Adrenal gland (tissue), 5 donors: ENCODE results near the gene LRRC28.
A peak's percentile ranks its signal among the peaks of the same experiment; 100 is the strongest.

ENCODE experiments used
- POLR2A ChIP-seq, 2 donors: fragments of 450-650 bp; IDR thresholded peaks; one replicate each; pipeline ENCODE4 v1.6.1; 2017; ENCODE audit warnings: antibody characterized with exemption in 2 of 2, mild to moderate bottlenecking in 2 of 2, moderate library complexity in 1 of 2
- TF ChIP-seq, protein P1 (sequence below), 6 experiments: fragments of 450-650 bp in 4 of 6; fragments of 200-600 bp in 2 of 6; sonication (generic) in 1 of 6; IDR thresholded peaks; 1 replicate in 5 of 6; 2 replicates in 1 of 6; pipeline versions ENCODE4 v1.5.1 to v1.8.0; 2016 to 2021; ENCODE audit warnings: antibody characterized with exemption in 6 of 6, mild to moderate bottlenecking in 2 of 6, moderate library complexity in 1 of 6
- donor health status: DM: no; HTN: no; CAD: no.

DNA sequence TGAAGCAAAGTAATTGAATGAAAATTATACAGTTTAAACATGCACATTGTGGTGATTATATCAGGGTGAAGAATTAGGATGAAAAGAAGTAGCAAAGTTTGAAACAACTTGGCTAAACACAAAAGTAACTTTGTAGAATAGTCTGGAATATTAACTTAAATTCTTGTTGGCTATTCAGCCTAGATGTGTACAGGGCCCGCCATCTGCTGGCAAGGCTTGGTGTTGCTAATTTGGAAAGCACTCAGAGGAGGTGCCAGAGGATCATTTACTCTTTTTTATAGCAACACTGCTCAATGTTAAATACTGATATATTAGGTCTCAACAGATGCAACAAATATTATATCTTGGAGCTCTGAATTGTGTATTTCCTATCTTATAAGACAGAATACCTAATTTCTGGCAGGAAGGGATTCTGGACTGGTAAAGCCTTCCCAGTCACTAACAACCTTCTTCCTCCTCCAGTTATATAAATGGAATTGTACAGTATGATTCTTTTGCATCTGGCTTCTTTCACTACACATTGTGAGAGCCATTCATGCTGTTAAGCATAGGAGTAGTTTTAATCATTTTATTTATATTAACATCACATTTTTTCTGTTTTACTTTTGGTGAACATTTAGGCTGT, 38.0 kb upstream of the LRRC28 start:
- TF ChIP-seq POLR2A (IDR thresholded peaks at IDR 0.05), result no peak
- TF ChIP-seq, protein P1, sequence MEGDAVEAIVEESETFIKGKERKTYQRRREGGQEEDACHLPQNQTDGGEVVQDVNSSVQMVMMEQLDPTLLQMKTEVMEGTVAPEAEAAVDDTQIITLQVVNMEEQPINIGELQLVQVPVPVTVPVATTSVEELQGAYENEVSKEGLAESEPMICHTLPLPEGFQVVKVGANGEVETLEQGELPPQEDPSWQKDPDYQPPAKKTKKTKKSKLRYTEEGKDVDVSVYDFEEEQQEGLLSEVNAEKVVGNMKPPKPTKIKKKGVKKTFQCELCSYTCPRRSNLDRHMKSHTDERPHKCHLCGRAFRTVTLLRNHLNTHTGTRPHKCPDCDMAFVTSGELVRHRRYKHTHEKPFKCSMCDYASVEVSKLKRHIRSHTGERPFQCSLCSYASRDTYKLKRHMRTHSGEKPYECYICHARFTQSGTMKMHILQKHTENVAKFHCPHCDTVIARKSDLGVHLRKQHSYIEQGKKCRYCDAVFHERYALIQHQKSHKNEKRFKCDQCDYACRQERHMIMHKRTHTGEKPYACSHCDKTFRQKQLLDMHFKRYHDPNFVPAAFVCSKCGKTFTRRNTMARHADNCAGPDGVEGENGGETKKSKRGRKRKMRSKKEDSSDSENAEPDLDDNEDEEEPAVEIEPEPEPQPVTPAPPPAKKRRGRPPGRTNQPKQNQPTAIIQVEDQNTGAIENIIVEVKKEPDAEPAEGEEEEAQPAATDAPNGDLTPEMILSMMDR (IDR thresholded peaks at IDR 0.05), result peak; percentile 72 to 96 (median 92)
